ENCODE data around the gene ARHGAP22.

DNA sequence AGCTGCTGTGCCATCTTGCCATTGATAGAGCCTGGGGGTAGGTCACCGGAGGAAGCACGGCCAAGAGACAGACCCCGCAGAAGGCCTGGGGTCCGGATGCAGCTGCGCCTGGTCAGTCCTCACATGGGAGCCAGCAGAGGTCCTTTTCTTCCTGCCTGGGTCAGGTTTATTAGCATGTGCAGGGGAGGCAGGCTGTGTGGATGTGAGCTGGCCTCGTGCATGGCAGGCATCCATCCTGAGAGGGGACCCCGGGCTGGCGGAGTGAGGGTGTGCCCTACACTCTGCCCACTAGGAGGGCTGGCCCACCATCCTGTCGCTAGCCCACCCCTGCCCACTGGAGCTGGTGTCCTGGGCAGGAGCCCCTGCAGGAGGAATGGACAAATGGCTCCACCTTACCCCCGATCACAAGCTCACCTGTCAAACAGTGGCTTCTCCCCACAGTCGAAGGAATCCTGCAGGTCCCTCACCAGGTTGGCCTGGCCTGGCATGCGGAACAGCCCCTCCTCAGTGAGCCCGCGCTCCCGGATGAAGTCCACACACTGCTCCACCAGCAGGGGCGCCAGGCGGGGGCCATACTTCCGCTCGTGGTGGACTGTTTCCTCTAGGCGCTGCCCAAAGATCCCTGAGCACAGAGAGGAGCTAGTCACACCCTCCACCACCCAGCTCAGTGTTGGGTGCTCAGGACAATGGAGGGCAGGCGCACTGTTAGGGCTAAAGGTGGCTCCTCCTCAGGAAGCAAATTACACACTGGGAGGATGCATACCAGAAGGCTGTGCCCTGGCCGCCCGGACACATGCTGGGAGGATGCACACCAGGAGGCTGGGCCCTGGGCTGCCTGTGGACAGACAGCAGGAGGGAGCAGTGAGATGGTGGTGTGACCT is 145.4 kb downstream of the ARHGAP22 start:
- TF ChIP-seq, protein P1, sequence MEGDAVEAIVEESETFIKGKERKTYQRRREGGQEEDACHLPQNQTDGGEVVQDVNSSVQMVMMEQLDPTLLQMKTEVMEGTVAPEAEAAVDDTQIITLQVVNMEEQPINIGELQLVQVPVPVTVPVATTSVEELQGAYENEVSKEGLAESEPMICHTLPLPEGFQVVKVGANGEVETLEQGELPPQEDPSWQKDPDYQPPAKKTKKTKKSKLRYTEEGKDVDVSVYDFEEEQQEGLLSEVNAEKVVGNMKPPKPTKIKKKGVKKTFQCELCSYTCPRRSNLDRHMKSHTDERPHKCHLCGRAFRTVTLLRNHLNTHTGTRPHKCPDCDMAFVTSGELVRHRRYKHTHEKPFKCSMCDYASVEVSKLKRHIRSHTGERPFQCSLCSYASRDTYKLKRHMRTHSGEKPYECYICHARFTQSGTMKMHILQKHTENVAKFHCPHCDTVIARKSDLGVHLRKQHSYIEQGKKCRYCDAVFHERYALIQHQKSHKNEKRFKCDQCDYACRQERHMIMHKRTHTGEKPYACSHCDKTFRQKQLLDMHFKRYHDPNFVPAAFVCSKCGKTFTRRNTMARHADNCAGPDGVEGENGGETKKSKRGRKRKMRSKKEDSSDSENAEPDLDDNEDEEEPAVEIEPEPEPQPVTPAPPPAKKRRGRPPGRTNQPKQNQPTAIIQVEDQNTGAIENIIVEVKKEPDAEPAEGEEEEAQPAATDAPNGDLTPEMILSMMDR (IDR thresholded peaks at IDR 0.05; ENCODE audit: insufficient read depth, low read length): no peak
- TF ChIP-seq, protein P2, sequence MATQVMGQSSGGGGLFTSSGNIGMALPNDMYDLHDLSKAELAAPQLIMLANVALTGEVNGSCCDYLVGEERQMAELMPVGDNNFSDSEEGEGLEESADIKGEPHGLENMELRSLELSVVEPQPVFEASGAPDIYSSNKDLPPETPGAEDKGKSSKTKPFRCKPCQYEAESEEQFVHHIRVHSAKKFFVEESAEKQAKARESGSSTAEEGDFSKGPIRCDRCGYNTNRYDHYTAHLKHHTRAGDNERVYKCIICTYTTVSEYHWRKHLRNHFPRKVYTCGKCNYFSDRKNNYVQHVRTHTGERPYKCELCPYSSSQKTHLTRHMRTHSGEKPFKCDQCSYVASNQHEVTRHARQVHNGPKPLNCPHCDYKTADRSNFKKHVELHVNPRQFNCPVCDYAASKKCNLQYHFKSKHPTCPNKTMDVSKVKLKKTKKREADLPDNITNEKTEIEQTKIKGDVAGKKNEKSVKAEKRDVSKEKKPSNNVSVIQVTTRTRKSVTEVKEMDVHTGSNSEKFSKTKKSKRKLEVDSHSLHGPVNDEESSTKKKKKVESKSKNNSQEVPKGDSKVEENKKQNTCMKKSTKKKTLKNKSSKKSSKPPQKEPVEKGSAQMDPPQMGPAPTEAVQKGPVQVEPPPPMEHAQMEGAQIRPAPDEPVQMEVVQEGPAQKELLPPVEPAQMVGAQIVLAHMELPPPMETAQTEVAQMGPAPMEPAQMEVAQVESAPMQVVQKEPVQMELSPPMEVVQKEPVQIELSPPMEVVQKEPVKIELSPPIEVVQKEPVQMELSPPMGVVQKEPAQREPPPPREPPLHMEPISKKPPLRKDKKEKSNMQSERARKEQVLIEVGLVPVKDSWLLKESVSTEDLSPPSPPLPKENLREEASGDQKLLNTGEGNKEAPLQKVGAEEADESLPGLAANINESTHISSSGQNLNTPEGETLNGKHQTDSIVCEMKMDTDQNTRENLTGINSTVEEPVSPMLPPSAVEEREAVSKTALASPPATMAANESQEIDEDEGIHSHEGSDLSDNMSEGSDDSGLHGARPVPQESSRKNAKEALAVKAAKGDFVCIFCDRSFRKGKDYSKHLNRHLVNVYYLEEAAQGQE (IDR thresholded peaks at IDR 0.05; ENCODE audit: insufficient replicate concordance, low read depth): no peak
- TF ChIP-seq POLR2AphosphoS5 (IDR thresholded peaks at IDR 0.05; ENCODE audit: low read depth) (no peak), SPI1 (IDR thresholded peaks at IDR 0.05; ENCODE audit: borderline replicate concordance, low read depth) (no peak)
